Pulmonary artery endothelial cell (primary cell): ENCODE results near the gene UGT1A4. TPM values are rescaled to one million over a fixed set of nuclear protein-coding genes. Genes with fewer than 3 reads are reported as not detected.

Experiments used
- total RNA-seq: library from RNA; depleted of rRNA; stranded (reverse); fragments of >200 nt; gene quantifications from 2 replicates; pipeline ENCODE4 v1.2.3, GENCODE V29; 2014

Gene UGT1A4
- total RNA-seq, 1 donor from 2014 or later, result not detected

Other genes starting within 250 kb of the UGT1A4 start
- gene USP40, start 152.0 kb upstream of the UGT1A4 start, total RNA-seq, result 21.7 and 22.5 TPM in 2 replicates
- gene UGT1A8, start 101.1 kb upstream of the UGT1A4 start, total RNA-seq, result not detected in 2 replicates
- not detected in 2 replicates for gene UGT1A10, start 82.3 kb upstream of the UGT1A4 start, total RNA-seq
- not detected in 2 replicates for gene UGT1A9, start 46.8 kb upstream of the UGT1A4 start, total RNA-seq
- not detected in 2 replicates for gene UGT1A7, start 36.8 kb upstream of the UGT1A4 start, total RNA-seq
- gene UGT1A6, start 25.8 kb upstream of the UGT1A4 start, total RNA-seq, result not detected in 2 replicates
- gene UGT1A5, start 5.8 kb upstream of the UGT1A4 start, total RNA-seq, result not detected in 2 replicates
- not detected in 2 replicates for gene UGT1A3, start 10.3 kb downstream of the UGT1A4 start, total RNA-seq
- not detected in 2 replicates for gene UGT1A1, start 41.5 kb downstream of the UGT1A4 start, total RNA-seq
- gene MROH2A, start 59.6 kb downstream of the UGT1A4 start, total RNA-seq, result not detected in 2 replicates
- gene HJURP, start 135.8 kb downstream of the UGT1A4 start, total RNA-seq, result 13.1 and 30.9 TPM in 2 replicates
- not detected in 2 replicates for gene TRPM8, start 198.6 kb downstream of the UGT1A4 start, total RNA-seq